ENCODE results near the gene DNAH6. TPM values are rescaled to one million over a fixed set of nuclear protein-coding genes. Genes with fewer than 3 reads are reported as not detected.

The DNAH6 gene
- total and polyA plus RNA-seq, 2 of the 8 experiments (the other 6 are each of a cell fraction or from before 2014, with no cell fraction given), result 0.06 to 0.43 TPM

GRCh38 chr2:84725717-84726116 lies 209.4 kb downstream of the DNAH6 start (continued):
- TF ChIP-seq CTCF (IDR thresholded peaks at IDR 0.05; ENCODE audit: control extremely low read depth in 1 of 3, insufficient read depth in 1 of 3, low read depth in 1 of 3, low read length in 3 of 3) (no peak), HDAC6 (IDR thresholded peaks at IDR 0.05; ENCODE audit: low read depth, low read length) (no peak), MAFK (IDR thresholded peaks at IDR 0.05; ENCODE audit: low read depth, low read length) (no peak), POLR2A (IDR thresholded peaks at IDR 0.05; ENCODE audit: control extremely low read depth in 1 of 2, low read depth in 2 of 2, low read length in 2 of 2) (no peak), SP2 (IDR thresholded peaks at IDR 0.05; ENCODE audit: low read length) (no peak), FOSL1 (IDR thresholded peaks at IDR 0.05; ENCODE audit: insufficient read depth, low read depth, low read length) (no peak)
